Smooth muscle cell (in vitro differentiated cells): Measurements from ENCODE around the gene CKM. TPM values are rescaled to one million over a fixed set of nuclear protein-coding genes. Genes with fewer than 3 reads are reported as not detected.
"Not testable (repeated sequence)": the region's sequence is repeated elsewhere in the genome, so short reads cannot be mapped to it uniquely, and the experiment has no call there.

Experiments
- DNase-seq: peaks from one replicate; lab custom pipeline; 2025; ENCODE audit not compliant: unreplicated experiment; lab: John Stamatoyannopoulos, UW
- H2AFZ ChIP-seq: fragments of 200-600 bp; sonication (generic); 2 replicates; pipeline ENCODE4 v1.6.0; 2016; ENCODE audit warnings: antibody characterized with exemption, low read depth, mild to moderate bottlenecking
- H3F3A ChIP-seq: fragments of 200-600 bp; sonication (generic); 2 replicates; pipeline ENCODE4 v1.6.0; 2017; ENCODE audit warnings: antibody characterized with exemption, low read depth
- H3K27ac ChIP-seq: fragments of 200-600 bp; sonication (generic); 2 replicates; pipeline ENCODE4 v1.5.1; 2016; ENCODE audit warnings: low read depth, mild to moderate bottlenecking
- H3K27me3 ChIP-seq: fragments of 200-600 bp; sonication (generic); 2 replicates; pipeline ENCODE4 v1.6.1; 2016; ENCODE audit warnings: low read depth, mild to moderate bottlenecking
- H3K36me3 ChIP-seq: fragments of 200-600 bp; sonication (generic); 2 replicates; pipeline ENCODE4 v1.5.1; 2016; ENCODE audit warnings: low read depth
- H3K4me1 ChIP-seq: fragments of 200-600 bp; sonication (generic); 2 replicates; pipeline ENCODE4 v1.5.1; 2016; ENCODE audit warnings: low read depth
- H3K4me2 ChIP-seq: fragments of 200-600 bp; sonication (generic); 2 replicates; pipeline ENCODE4 v1.6.0; 2016; ENCODE audit warnings: mild to moderate bottlenecking
- H3K4me3 ChIP-seq: fragments of 200-600 bp; sonication (generic); 2 replicates; pipeline ENCODE4 v1.5.1; 2016; ENCODE audit warnings: mild to moderate bottlenecking
- H3K79me2 ChIP-seq: fragments of 200-600 bp; sonication (generic); 2 replicates; pipeline ENCODE4 v1.6.0; 2016; ENCODE audit warnings: low read depth, mild to moderate bottlenecking
- H3K9ac ChIP-seq: fragments of 200-600 bp; sonication (generic); 2 replicates; pipeline ENCODE4 v1.6.0; 2016; ENCODE audit warnings: low read depth
- H3K9me3 ChIP-seq: fragments of 200-600 bp; sonication (generic); replicated peaks from 2 replicates; pipeline ENCODE4 v1.5.1; 2016; ENCODE audit warnings: low read depth
- H4K20me1 ChIP-seq: fragments of 200-600 bp; sonication (generic); 2 replicates; pipeline ENCODE4 v1.6.0; 2016; ENCODE audit warnings: low read depth
- CTCF ChIP-seq: fragments of 200-600 bp; sonication (generic); IDR thresholded peaks from 2 replicates; pipeline ENCODE4 v1.5.1; 2017; ENCODE audit warnings: borderline replicate concordance, mild to moderate bottlenecking, antibody characterized with exemption; ENCODE audit not compliant: insufficient read depth, poor library complexity, severe bottlenecking
- WGBS: methylation state at CpG from one replicate; pipeline ENCODE4 v1.1.7; 2016; ENCODE audit warnings: low lambda C conversion rate; 5-methylcytosine and 5-hydroxymethylcytosine counted together
- polyA plus RNA-seq: library from polyadenylated mRNA; unstranded; fragments of >200 nt; fragmentation: Nextera tagmentation; extraction: Ambion mirVana; gene quantifications from 2 replicates; pipeline ENCODE4 v1.2.1, GENCODE V29; 2016
- total RNA-seq: library from RNA; depleted of rRNA; stranded (reverse); fragments of >200 nt; gene quantifications from 2 replicates; pipeline ENCODE4 v1.2.3, GENCODE V29; 2014

Gene CKM
- total and polyA plus RNA-seq, 2 experiments from 2014 or later, result not detected

- no peaks in the 10 kb centered on the region for H3K79me2 ChIP-seq
- no peak overlapping the region for H3K4me2 ChIP-seq
- H3K27ac ChIP-seq, result no peak overlapping the region
Measured at GRCh38 chr19:45275370-45275971, 47.2 kb downstream of the CKM start.

GRCh38 chr19:45273521-45273855 is 49.2 kb downstream of the CKM start:
- Histone ChIP-seq H3K4me2 (no peak overlapping the region), H3K27me3 (no peaks in the 10 kb centered on the region), H3K36me3 (peaks cover 3% of the 10 kb centered on the region), H3K79me2 (no peaks in the 10 kb centered on the region), H3F3A (peaks cover 9% of the 10 kb centered on the region), H3K27ac (no peak overlapping the region), H3K9me3 (no peaks in the 10 kb centered on the region), H2AFZ (no peak overlapping the region), H4K20me1 (peaks cover 27% of the 10 kb centered on the region), H3K4me3 (no peak overlapping the region), H3K9ac (no peak overlapping the region), H3K4me1 (no peaks in the 10 kb centered on the region)
- TF ChIP-seq CTCF, result no peak
- DNase-seq, result no peak
- WGBS, result 94% methylated on average over 14 of the region's 14 CpGs

More at GRCh38 chr19:45275370-45275971, 47.2 kb downstream of the CKM start:
- Histone ChIP-seq H3K4me1 (no peaks in the 10 kb centered on the region), H2AFZ (no peak overlapping the region), H3K36me3 (peaks cover 3% of the 10 kb centered on the region), H3K9ac (no peak overlapping the region), H3K4me3 (no peak overlapping the region), H3K9me3 (no peaks in the 10 kb centered on the region), H3K27me3 (no peaks in the 10 kb centered on the region), H3F3A (peaks cover 29% of the 10 kb centered on the region), H4K20me1 (peaks cover 27% of the 10 kb centered on the region)
- no peak for DNase-seq
- 72% methylated on average over 12 of the region's 12 CpGs for WGBS
- no peak for TF ChIP-seq CTCF

- no peak for TF ChIP-seq CTCF
- H3K9ac ChIP-seq, result no peak overlapping the region
- no peaks in the 10 kb centered on the region for H3K4me1 ChIP-seq
- H4K20me1 ChIP-seq, result peaks cover 27% of the 10 kb centered on the region
- no peak overlapping the region for H3K4me3 ChIP-seq
- H3K36me3 ChIP-seq, result peaks cover 3% of the 10 kb centered on the region
- DNase-seq, result no peak
- no peak overlapping the region for H3K27ac ChIP-seq
- 79% methylated on average over 7 of the region's 7 CpGs for WGBS
- no peaks in the 10 kb centered on the region for H3K27me3 ChIP-seq
- H3F3A ChIP-seq, result no peaks in the 10 kb centered on the region
- H2AFZ ChIP-seq, result no peak overlapping the region
- no peaks in the 10 kb centered on the region for H3K79me2 ChIP-seq
- no peak overlapping the region for H3K4me2 ChIP-seq
- H3K9me3 ChIP-seq, result no peaks in the 10 kb centered on the region
Measured at GRCh38 chr19:45271735-45272108, 51.0 kb downstream of the CKM start.

GRCh38 chr19:45271098-45271734 is 51.5 kb downstream of the CKM start:
- Histone ChIP-seq H3K4me2 (no peak overlapping the region), H3K4me1 (no peaks in the 10 kb centered on the region), H3F3A (no peaks in the 10 kb centered on the region), H3K27me3 (no peaks in the 10 kb centered on the region), H4K20me1 (peaks cover 23% of the 10 kb centered on the region), H3K4me3 (no peak overlapping the region), H3K9ac (no peak overlapping the region), H2AFZ (no peak overlapping the region), H3K9me3 (no peaks in the 10 kb centered on the region), H3K79me2 (no peaks in the 10 kb centered on the region), H3K27ac (no peak overlapping the region), H3K36me3 (peaks cover 3% of the 10 kb centered on the region)
- DNase-seq, result no peak
- TF ChIP-seq CTCF, result no peak
- WGBS, result 98% methylated on average over 21 of the region's 21 CpGs

GRCh38 chr19:45269939-45270338 is 52.7 kb downstream of the CKM start:
- H3F3A ChIP-seq, H3K9me3 ChIP-seq, H3K4me3 ChIP-seq, DNase-seq, H3K27ac ChIP-seq, H3K9ac ChIP-seq, H3K36me3 ChIP-seq, H3K4me1 ChIP-seq, H3K4me2 ChIP-seq, H3K27me3 ChIP-seq, H2AFZ ChIP-seq, H3K79me2 ChIP-seq: not testable (repeated sequence)
- H4K20me1 ChIP-seq, result peaks cover 20% of the 10 kb centered on the region
- WGBS, result 93% methylated on average over 13 of the region's 13 CpGs
